HL-60 (cell line): ENCODE results near the gene SCN7A.

Source experiments
- CTCF ChIP-seq: IDR thresholded peaks from one replicate; pipeline ENCODE4 v1.5.1; 2011; ENCODE audit warnings: low read length, control low read depth, inconsistent platforms; ENCODE audit not compliant: insufficient read depth
- GABPA ChIP-seq: IDR thresholded peaks from 2 replicates; pipeline ENCODE4 v1.6.1; 2012; ENCODE audit warnings: low read depth
- POLR2AphosphoS5 ChIP-seq: IDR thresholded peaks from 2 replicates; pipeline ENCODE4 v1.6.1; 2012; ENCODE audit warnings: low read depth
- SPI1 ChIP-seq: IDR thresholded peaks from 2 replicates; pipeline ENCODE4 v1.6.1; 2012; ENCODE audit warnings: low read depth, mild to moderate bottlenecking, borderline replicate concordance
- TF ChIP-seq, protein P1 (sequence below): IDR thresholded peaks from 2 replicates; pipeline ENCODE4 v1.6.1; 2012; ENCODE audit warnings: low read depth; ENCODE audit not compliant: insufficient replicate concordance

DNA sequence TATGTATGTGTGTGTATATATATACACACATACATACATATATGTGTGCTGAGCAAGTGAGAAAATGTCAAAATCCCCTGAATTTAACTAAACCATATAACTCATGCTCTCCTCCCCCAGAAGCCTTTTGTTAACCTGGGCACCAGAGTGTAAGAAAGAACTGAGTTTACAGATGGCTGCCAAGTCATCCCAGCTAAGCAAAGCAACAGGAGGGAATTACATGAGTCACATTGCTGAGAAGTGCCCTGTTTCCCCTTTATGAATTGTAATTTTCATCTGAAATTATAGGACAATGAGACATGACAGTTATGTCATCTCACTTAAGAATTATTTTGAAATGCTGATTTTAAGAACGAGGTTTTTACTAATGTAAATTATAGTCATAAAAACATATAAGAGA, 29.9 kb downstream of the SCN7A start:
- TF ChIP-seq CTCF = no peak
- TF ChIP-seq GABPA = no peak
- TF ChIP-seq POLR2AphosphoS5 = no peak
- TF ChIP-seq, protein P1, sequence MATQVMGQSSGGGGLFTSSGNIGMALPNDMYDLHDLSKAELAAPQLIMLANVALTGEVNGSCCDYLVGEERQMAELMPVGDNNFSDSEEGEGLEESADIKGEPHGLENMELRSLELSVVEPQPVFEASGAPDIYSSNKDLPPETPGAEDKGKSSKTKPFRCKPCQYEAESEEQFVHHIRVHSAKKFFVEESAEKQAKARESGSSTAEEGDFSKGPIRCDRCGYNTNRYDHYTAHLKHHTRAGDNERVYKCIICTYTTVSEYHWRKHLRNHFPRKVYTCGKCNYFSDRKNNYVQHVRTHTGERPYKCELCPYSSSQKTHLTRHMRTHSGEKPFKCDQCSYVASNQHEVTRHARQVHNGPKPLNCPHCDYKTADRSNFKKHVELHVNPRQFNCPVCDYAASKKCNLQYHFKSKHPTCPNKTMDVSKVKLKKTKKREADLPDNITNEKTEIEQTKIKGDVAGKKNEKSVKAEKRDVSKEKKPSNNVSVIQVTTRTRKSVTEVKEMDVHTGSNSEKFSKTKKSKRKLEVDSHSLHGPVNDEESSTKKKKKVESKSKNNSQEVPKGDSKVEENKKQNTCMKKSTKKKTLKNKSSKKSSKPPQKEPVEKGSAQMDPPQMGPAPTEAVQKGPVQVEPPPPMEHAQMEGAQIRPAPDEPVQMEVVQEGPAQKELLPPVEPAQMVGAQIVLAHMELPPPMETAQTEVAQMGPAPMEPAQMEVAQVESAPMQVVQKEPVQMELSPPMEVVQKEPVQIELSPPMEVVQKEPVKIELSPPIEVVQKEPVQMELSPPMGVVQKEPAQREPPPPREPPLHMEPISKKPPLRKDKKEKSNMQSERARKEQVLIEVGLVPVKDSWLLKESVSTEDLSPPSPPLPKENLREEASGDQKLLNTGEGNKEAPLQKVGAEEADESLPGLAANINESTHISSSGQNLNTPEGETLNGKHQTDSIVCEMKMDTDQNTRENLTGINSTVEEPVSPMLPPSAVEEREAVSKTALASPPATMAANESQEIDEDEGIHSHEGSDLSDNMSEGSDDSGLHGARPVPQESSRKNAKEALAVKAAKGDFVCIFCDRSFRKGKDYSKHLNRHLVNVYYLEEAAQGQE = no peak
- TF ChIP-seq SPI1 = no peak
